Prostate gland (tissue), 2 donors: Measurements from ENCODE around the gene PSPH. TPM values are rescaled to one million over a fixed set of nuclear protein-coding genes. Genes with fewer than 3 reads are reported as not detected.
"Not testable (repeated sequence)": the region's sequence is repeated elsewhere in the genome, so short reads cannot be mapped to it uniquely, and the experiment has no call there.

ENCODE experiments used
- DNase-seq: peaks from one replicate; pipeline ENCODE4 v3.0.0-alpha.2; 2019; ENCODE audit warnings: low spot score
- H3K27ac ChIP-seq, 2 donors: fragments of 200-600 bp; sonication (generic); 2 replicates each; pipeline ENCODE4 v1.5.1; 2017 to 2019
- H3K27me3 ChIP-seq: fragments of 200-600 bp; sonication (generic); replicated peaks from 2 replicates; pipeline ENCODE4 v1.5.1; 2019; ENCODE audit not compliant: insufficient read depth
- H3K36me3 ChIP-seq, 2 donors: fragments of 200-600 bp; sonication (generic); 1 replicate in 1 of 2; 2 replicates in 1 of 2; pipeline versions ENCODE4 v1.5.1 to v1.8.1; 2017 to 2019
- H3K4me1 ChIP-seq: fragments of 200-600 bp; sonication (generic); replicated peaks from 2 replicates; pipeline ENCODE4 v1.5.1; 2019
- H3K4me3 ChIP-seq, 2 donors: fragments of 200-600 bp; sonication (generic); 2 replicates each; pipeline ENCODE4 v1.5.1; 2017 to 2019
- H3K9me3 ChIP-seq: fragments of 200-600 bp; sonication (generic); 2 replicates; pipeline ENCODE4 v1.5.1; 2017
- CTCF ChIP-seq, 4 experiments: fragments of 200-600 bp in 2 of 4; fragments of 450-650 bp in 2 of 4; sonication (generic) in 2 of 4; IDR thresholded peaks; 1 replicate in 3 of 4; 2 replicates in 1 of 4; pipeline ENCODE4 v1.5.1; 2016 to 2019; ENCODE audit warnings: antibody characterized with exemption in 4 of 4, mild to moderate bottlenecking in 2 of 4, moderate library complexity in 2 of 4
- POLR2A ChIP-seq: fragments of 450-650 bp; IDR thresholded peaks from one replicate; pipeline ENCODE4 v1.6.1; 2016; ENCODE audit warnings: antibody characterized with exemption, mild to moderate bottlenecking
- POLR2AphosphoS5 ChIP-seq: sonication (generic); formaldehyde crosslinking; IDR thresholded peaks from one replicate; pipeline ENCODE4 v1.6.1; 2017; ENCODE audit warnings: antibody characterized with exemption
- WGBS: methylation state at CpG from one replicate; pipeline ENCODE4 v1.1.5; 2018; 5-methylcytosine and 5-hydroxymethylcytosine counted together
- intact Hi-C: fragments of 100-400 bp; cut with DNase I; formaldehyde crosslinking; loops from one replicate; pipeline ENCODE4 v1.14.2; 2022
- total RNA-seq, 2 donors: library from RNA; depleted of rRNA; stranded (reverse); fragments of >200 nt; gene quantifications; one replicate each; pipeline ENCODE4 v1.1.0, GENCODE V29; 2016

The PSPH gene
- total RNA-seq, 2 donors from 2014 or later: 25.8 to 47.1 TPM

GRCh38 chr7:56048245-56048644, 3.0 kb downstream of the PSPH start:
- no peaks in the 10 kb centered on the region for H3K9me3 ChIP-seq
- TF ChIP-seq CTCF (IDR thresholded peaks at IDR 0.05): no peak
- no peak for TF ChIP-seq POLR2AphosphoS5
- TF ChIP-seq POLR2A: no peak
- intact Hi-C loops: no loop called here
- DNase-seq: no peak
- 96% methylated on average over 1 of the region's 1 CpG for WGBS
- H3K27me3 ChIP-seq: no peaks in the 10 kb centered on the region
- no peak overlapping the region for H3K4me3 ChIP-seq
- H3K36me3 ChIP-seq: no peaks in the 10 kb centered on the region
- H3K4me1 ChIP-seq: no peaks in the 10 kb centered on the region
- no peak overlapping the region for H3K27ac ChIP-seq

- H3K4me3 ChIP-seq, DNase-seq, H3K36me3 ChIP-seq, H3K27me3 ChIP-seq, intact Hi-C loops, H3K9me3 ChIP-seq, H3K4me1 ChIP-seq: not testable (repeated sequence)
- 74% methylated on average over 11 of the region's 11 CpGs for WGBS
- peak overlapping the region in 1 of 2 donors; percentile 17 for H3K27ac ChIP-seq
Measured at GRCh38 chr7:56047446-56048116, 3.7 kb downstream of the PSPH start.

- DNase-seq: peak; percentile 31
- intact Hi-C loops: no loop called here
- no peaks in the 10 kb centered on the region for H3K27me3 ChIP-seq
- no peaks in the 10 kb centered on the region for H3K4me1 ChIP-seq
- H3K27ac ChIP-seq: peak overlapping the region; percentile 17 to 46
- 28% methylated on average over 5 of the region's 5 CpGs for WGBS
- no peaks in the 10 kb centered on the region for H3K36me3 ChIP-seq
- H3K9me3 ChIP-seq: no peaks in the 10 kb centered on the region
- peak; percentile 46 for TF ChIP-seq POLR2AphosphoS5
- no peak for TF ChIP-seq POLR2A
- no peak for TF ChIP-seq CTCF (IDR thresholded peaks at IDR 0.05)
- no peak overlapping the region for H3K4me3 ChIP-seq
Measured at GRCh38 chr7:56046721-56047445, 4.4 kb downstream of the PSPH start.

GRCh38 chr7:56045758-56046157, 5.5 kb downstream of the PSPH start:
- H3K27me3 ChIP-seq, H3K4me1 ChIP-seq, intact Hi-C loops, H3K36me3 ChIP-seq, H3K9me3 ChIP-seq, H3K27ac ChIP-seq, DNase-seq, H3K4me3 ChIP-seq: not testable (repeated sequence)
- WGBS: 98% methylated on average over 2 of the region's 2 CpGs

GRCh38 chr7:56040730-56041129, 10.5 kb downstream of the PSPH start:
- no peak for DNase-seq

More at GRCh38 chr7:56040730-56041129, 10.5 kb downstream of the PSPH start:
- TF ChIP-seq POLR2AphosphoS5 (no peak), POLR2A (no peak), CTCF (IDR thresholded peaks at IDR 0.05) (no peak)
- Histone ChIP-seq H3K27me3 (no peaks in the 10 kb centered on the region), H3K27ac (no peak overlapping the region), H3K36me3 (no peaks in the 10 kb centered on the region), H3K4me3 (no peak overlapping the region), H3K4me1 (no peaks in the 10 kb centered on the region), H3K9me3 (no peaks in the 10 kb centered on the region)
- 87% methylated on average over 3 of the region's 3 CpGs for WGBS
- intact Hi-C loops: no loop called here
